ENCODE data around the gene DCLRE1A.
"Not testable (repeated sequence)": the region's sequence is repeated elsewhere in the genome, so short reads cannot be mapped to it uniquely, and the experiment has no call there.

The DCLRE1A gene

GRCh38 chr10:113857210-113857609 lies 3.3 kb upstream of the DCLRE1A start:
- DNase-seq = no peak

- DNase-seq = no peak
These were observed 2.7 kb upstream of the DCLRE1A start for GRCh38 chr10:113856563-113856962.

GRCh38 chr10:113854761-113855588 lies 1.1 kb upstream of the DCLRE1A start:
- DNase-seq = peak; percentile 44

DNA sequence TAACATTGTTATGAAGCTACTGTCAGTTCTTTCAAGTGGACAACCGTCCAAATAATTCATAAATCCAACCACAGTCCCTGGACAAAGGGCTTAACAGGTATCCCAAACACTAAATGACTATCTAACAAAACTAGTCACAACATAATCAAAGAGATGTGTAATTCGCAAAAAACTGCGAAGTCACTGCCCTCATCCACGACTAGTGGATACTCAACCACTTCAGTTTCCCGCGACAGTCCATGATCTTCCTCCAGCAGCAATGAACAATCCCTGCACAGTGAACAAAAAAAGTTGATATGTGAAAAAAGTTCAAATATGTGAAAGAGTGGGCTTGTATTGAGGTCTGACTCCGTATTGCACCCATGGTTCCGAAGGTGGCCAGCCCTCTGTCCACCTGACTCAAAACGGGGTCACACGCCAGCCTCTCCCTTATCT lies 287 bp downstream of the DCLRE1A start:
- DNase-seq = no peak

DNA sequence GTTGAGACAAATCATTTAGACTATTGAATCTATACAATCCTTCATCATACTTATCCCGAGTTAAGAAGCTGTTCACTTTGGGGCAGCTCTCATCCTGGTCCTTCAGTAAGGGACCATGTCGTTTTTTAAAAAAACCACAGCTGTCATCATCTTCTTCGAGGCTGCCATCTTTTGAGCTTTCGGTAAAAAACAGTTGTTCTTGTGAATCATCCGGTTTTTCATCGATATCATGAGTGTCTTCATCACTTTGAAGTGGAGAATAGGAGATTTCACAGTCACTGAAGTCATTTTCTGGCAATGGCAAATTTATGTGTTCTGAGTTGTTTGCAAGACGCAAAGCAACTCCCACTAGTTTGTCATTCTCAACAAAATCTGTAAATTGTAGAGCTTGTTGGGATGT lies 3.9 kb downstream of the DCLRE1A start:
- DNase-seq = no peak

- no peak for DNase-seq
These were observed 4.6 kb downstream of the DCLRE1A start for GRCh38 chr10:113849140-113849803.

GRCh38 chr10:113846036-113846435 lies 7.8 kb downstream of the DCLRE1A start:
- DNase-seq = no peak

GRCh38 chr10:113843972-113844485 lies 9.9 kb downstream of the DCLRE1A start:
- no peak for DNase-seq

DNA sequence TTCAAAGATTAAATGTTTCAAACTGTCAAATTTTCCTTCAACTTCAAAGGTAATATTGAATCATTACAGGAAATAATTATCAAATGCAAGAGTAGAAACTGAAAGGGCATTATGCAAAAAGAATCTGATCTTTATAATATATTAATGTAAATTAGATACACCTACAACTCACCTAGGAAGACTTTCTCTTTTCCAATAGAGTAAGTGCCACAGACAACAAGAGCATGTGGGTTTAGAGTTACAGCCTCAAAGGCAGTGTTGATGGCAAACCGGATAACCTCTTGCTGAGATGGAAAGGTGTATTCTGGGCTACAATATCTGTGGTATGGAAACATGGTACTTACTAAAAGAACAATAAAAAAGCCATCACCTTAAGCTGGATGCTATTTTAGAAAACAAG lies 11.7 kb downstream of the DCLRE1A start:
- no peak for DNase-seq

GRCh38 chr10:113828567-113828966 lies 25.3 kb downstream of the DCLRE1A start:
- DNase-seq = not testable (repeated sequence)

GRCh38 chr10:113825791-113826190 lies 28.1 kb downstream of the DCLRE1A start:
- DNase-seq = no peak

- no peak for DNase-seq
These were observed 30.5 kb downstream of the DCLRE1A start for GRCh38 chr10:113823389-113823788.

DNA sequence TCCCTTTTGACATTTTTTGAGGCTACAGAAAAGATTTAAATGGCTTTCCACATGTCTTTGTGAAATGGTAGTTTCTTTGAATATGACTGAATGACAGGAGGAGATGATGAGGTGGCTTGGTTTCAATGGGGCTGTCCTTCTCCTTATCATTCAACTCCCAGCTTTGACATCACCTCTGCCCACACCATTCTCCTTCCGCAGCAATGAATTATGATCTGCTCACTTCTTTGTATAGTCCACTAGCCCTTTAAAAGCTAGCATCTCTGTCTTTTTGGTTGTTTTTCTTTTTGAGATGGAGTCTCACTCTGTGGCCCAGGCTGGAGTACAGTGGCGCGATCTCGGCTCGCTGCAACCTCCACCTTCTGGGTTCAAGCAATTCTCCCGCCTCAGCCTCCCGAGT lies 31.7 kb downstream of the DCLRE1A start:
- no peak for DNase-seq

DNA sequence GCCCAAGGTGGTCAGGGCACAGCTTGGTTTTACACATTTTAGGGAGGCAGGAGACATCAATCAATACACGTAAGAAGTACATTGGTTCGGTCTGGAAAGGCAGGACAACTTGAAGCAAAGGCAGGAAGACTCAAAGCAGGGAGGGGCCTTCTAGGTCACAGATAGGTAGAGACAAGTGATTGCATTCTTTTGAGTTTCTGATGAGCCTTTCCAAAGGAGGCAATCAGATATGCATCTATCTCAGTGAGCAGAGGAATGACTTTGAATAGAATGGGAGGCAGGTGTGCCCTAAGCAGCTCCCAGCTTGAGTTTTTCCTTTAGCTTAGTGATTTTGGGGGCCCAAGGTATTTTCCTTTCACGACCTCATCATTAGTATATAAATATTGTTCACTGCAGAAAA lies 32.6 kb downstream of the DCLRE1A start:
- not testable (repeated sequence) for DNase-seq

GRCh38 chr10:113820507-113820906 lies 33.4 kb downstream of the DCLRE1A start:
- no peak for DNase-seq

DNA sequence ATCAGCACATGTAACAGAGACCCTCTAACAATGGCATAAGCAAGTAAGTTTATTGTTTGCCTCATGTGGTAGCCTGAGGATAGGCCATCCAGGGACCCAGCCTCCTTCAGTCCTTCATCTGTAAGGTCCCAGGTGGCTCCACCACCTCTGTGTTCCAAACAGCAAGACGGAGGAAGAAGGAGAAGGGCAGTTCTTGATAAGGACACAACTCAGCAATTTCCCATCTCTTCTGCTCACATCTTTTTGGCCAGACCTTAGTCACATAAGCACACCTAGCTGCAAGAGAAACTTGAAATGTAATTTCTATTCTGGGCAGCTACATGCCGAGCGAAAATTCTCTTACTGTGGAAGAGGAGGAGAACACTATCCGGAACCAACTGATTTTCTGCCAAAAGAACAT lies 33.9 kb downstream of the DCLRE1A start:
- DNase-seq = no peak

- not testable (repeated sequence) for DNase-seq
These were observed 39.2 kb downstream of the DCLRE1A start for GRCh38 chr10:113814700-113815099.

DNA sequence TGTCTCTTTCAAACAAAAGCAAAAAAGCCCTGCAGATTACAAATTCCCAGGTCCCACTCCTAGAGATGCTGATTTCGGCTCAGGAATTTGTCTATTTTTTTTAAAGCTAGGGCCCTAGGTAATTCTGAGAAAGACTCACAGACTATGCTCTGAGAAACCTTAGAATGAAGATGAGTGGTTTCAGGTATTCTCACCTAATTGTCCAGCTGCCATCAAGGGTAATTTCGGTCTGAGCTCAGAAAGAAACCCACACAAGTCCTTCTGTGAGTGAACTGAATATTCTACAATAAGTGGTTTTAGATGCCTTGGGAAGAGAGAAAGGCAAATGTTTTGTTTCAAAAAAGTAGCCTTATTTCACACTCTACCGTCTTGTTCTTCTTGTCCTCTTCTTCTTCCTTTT lies 45.7 kb downstream of the DCLRE1A start:
- no peak for DNase-seq

- no peak for DNase-seq
These were observed 47.4 kb downstream of the DCLRE1A start for GRCh38 chr10:113806503-113806902.

DNA sequence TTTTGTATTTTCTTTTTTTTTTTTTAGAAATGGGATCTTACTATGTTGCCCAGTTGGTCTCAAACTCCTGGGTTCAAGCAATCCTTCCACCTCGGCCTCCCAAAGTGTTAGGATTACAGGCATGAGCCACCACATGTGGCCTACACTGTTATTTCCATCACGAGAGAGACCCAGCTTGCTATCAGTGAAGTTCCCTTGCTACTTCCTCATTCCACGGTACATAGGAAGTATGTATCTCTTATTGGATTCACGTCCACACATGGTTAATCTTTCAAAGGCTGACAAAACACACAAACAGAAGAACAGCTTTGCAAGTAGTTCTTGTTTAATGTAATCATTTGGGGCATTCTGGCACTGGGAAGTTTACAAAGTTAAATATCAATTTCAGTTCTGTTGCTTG lies 50.9 kb downstream of the DCLRE1A start:
- DNase-seq = no peak

DNA sequence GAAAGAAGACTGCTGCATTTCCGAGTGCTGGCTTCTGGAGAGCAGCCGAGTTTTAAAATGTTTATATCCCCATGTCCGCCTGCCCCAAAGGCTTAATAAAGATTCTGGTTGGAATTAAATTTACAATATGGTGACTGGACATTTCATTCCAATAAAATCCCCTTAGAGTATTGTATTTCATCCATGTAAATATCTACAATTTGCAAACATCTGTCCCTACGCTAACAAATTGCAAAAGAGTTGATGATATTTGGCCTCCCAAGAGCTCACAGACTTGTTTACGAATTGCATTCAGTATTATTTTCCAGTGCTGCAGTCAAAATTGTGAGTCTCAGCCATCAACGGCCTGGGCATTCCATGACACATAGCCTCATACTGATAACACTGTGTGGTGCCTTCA lies 52.3 kb downstream of the DCLRE1A start:
- no peak for DNase-seq

DNA sequence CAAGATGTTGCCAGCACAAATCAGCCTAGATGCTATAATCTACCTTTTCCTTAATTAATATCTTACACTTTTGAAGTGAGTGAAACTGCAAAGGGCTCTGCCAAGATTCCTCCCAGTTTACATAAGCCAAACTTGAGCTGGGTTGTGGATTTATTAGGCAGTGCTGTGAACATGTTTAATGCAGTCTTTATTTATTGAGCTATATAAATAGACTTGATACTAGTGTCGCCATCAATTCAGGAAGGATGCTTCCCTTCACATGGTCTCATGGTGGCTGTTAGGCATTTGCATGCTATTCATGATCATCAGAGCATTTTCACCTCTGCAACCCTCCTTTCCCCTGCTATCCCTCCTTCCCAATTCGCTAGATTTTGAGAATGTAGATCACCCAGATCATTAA lies 62.2 kb downstream of the DCLRE1A start:
- no peak for DNase-seq

- peak; percentile 5 for DNase-seq
These were observed 65.2 kb downstream of the DCLRE1A start for GRCh38 chr10:113788604-113789083.

Measured in activated CD4-positive, alpha-beta T cell treated with anti-CD3 and anti-CD28 coated beads, Interleukin-2, amount 50 U/mL, for 16 hours (primary cell).